H9 (cell line): ENCODE measurements around the gene OXCT1. TPM values are rescaled to one million over a fixed set of nuclear protein-coding genes. Genes with fewer than 3 reads are reported as not detected.

Experiments used
- DNase-seq: peaks from one replicate; pipeline ENCODE4 v3.0.0-alpha.2; 2017
- H2AFZ ChIP-seq: one replicate; pipeline ENCODE4 v1.6.1; 2013; ENCODE audit warnings: mild to moderate bottlenecking, low read length, control low read depth, moderate library complexity
- H2AK5ac ChIP-seq: 2 replicates; pipeline ENCODE4 v1.6.1; 2013; ENCODE audit warnings: low read length, control low read depth, mixed read lengths; ENCODE audit not compliant: insufficient read length
- H2BK120ac ChIP-seq: one replicate; pipeline ENCODE4 v1.6.1; 2013; ENCODE audit warnings: low read depth, mild to moderate bottlenecking, low read length, control low read depth, inconsistent platforms; ENCODE audit not compliant: poor library complexity, severe bottlenecking
- H2BK12ac ChIP-seq: 2 replicates; pipeline ENCODE4 v1.6.1; 2013; ENCODE audit warnings: low read length, control low read depth, mixed read lengths, low read depth; ENCODE audit not compliant: insufficient read length
- H2BK15ac ChIP-seq: 2 replicates; pipeline ENCODE4 v1.6.1; 2013; ENCODE audit warnings: low read depth, low read length, control low read depth
- H2BK20ac ChIP-seq: one replicate; pipeline ENCODE4 v1.6.1; 2013; ENCODE audit warnings: low read depth, mild to moderate bottlenecking, low read length, control low read depth, inconsistent platforms; ENCODE audit not compliant: poor library complexity, severe bottlenecking
- H2BK5ac ChIP-seq: 2 replicates; pipeline ENCODE4 v1.6.1; 2013; ENCODE audit warnings: low read length, control low read depth, mixed read lengths; ENCODE audit not compliant: insufficient read length
- H3K14ac ChIP-seq: 2 replicates; pipeline ENCODE4 v1.6.1; 2013; ENCODE audit warnings: low read length, control low read depth; ENCODE audit not compliant: insufficient read depth
- H3K18ac ChIP-seq: 2 replicates; pipeline ENCODE4 v1.6.1; 2013; ENCODE audit warnings: low read depth, mild to moderate bottlenecking, mixed read lengths, low read length, control low read depth; ENCODE audit not compliant: insufficient read length
- H3K23ac ChIP-seq: 2 replicates; pipeline ENCODE4 v1.6.1; 2013; ENCODE audit warnings: low read length, control low read depth, mixed read lengths, low read depth; ENCODE audit not compliant: insufficient read length
- H3K23me2 ChIP-seq: 2 replicates; pipeline ENCODE4 v1.6.1; 2013; ENCODE audit warnings: low read depth, mild to moderate bottlenecking, mixed read lengths, low read length, control low read depth; ENCODE audit not compliant: insufficient read length, poor library complexity, severe bottlenecking
- H3K27ac ChIP-seq: 2 replicates; pipeline ENCODE4 v1.5.1; 2013; ENCODE audit warnings: low read length, control low read depth, mixed read lengths, low read depth; ENCODE audit not compliant: insufficient read length
- H3K27me3 ChIP-seq: 2 replicates; pipeline ENCODE4 v1.6.1; 2013; ENCODE audit warnings: low read length, control low read depth, inconsistent platforms; ENCODE audit not compliant: insufficient read depth
- H3K4ac ChIP-seq: 2 replicates; pipeline ENCODE4 v1.6.1; 2013; ENCODE audit warnings: low read depth, mild to moderate bottlenecking, control low read depth, inconsistent platforms, low read length, moderate library complexity
- H3K4me1 ChIP-seq: 2 replicates; pipeline ENCODE4 v1.6.1; 2013; ENCODE audit warnings: low read length, control low read depth, inconsistent platforms; ENCODE audit not compliant: insufficient read depth
- H3K4me2 ChIP-seq: 2 replicates; pipeline ENCODE4 v1.6.1; 2013; ENCODE audit warnings: low read length, control low read depth, mixed read lengths; ENCODE audit not compliant: insufficient read length, insufficient read depth
- H3K56ac ChIP-seq: 2 replicates; pipeline ENCODE4 v1.6.1; 2013; ENCODE audit warnings: low read depth, mild to moderate bottlenecking, mixed read lengths, low read length, control low read depth; ENCODE audit not compliant: insufficient read length
- H3K79me1 ChIP-seq: 2 replicates; pipeline ENCODE4 v1.6.1; 2013; ENCODE audit warnings: low read depth, mild to moderate bottlenecking, moderate library complexity, low read length, control low read depth, inconsistent platforms; ENCODE audit not compliant: insufficient read depth, poor library complexity, severe bottlenecking
- H3K79me2 ChIP-seq: 2 replicates; pipeline ENCODE4 v1.6.1; 2013; ENCODE audit warnings: low read length, control low read depth, inconsistent platforms; ENCODE audit not compliant: insufficient read depth
- H3K9ac ChIP-seq: 2 replicates; pipeline ENCODE4 v1.6.1; 2013; ENCODE audit warnings: low read length, control low read depth, mixed read lengths; ENCODE audit not compliant: insufficient read length; ENCODE audit errors: extremely low read depth
- H3K9me3 ChIP-seq: one replicate; pipeline ENCODE4 v1.6.1; 2013; ENCODE audit warnings: low read depth, low read length, inconsistent platforms; ENCODE audit not compliant: control insufficient read depth
- H3T11ph ChIP-seq: one replicate; pipeline ENCODE4 v1.6.1; 2013; ENCODE audit warnings: mild to moderate bottlenecking, low read length, control low read depth, inconsistent platforms
- H4K20me1 ChIP-seq: one replicate; pipeline ENCODE4 v1.6.1; 2013; ENCODE audit not compliant: control insufficient read depth, insufficient read length, insufficient read depth
- H4K5ac ChIP-seq: 2 replicates; pipeline ENCODE4 v1.6.1; 2013; ENCODE audit warnings: low read depth, mild to moderate bottlenecking, mixed read lengths, low read length, control low read depth; ENCODE audit not compliant: insufficient read length
- H4K8ac ChIP-seq: replicated peaks from 2 replicates; pipeline ENCODE4 v1.6.1; 2013; ENCODE audit warnings: low read length, control low read depth, mixed read lengths, low read depth; ENCODE audit not compliant: insufficient read length
- H4K91ac ChIP-seq: 2 replicates; pipeline ENCODE4 v1.6.1; 2013; ENCODE audit warnings: low read depth, mild to moderate bottlenecking, moderate library complexity, mixed read lengths, low read length, control low read depth; ENCODE audit not compliant: insufficient read length
- H3K27ac Mint-ChIP-seq, 3 experiments: 2 replicates in 2 of 3; 3 replicates in 1 of 3; pipeline ENCODE4 v1.8.0; 2020 to 2021; ENCODE audit warnings: mixed read lengths in 3 of 3, mild to moderate bottlenecking in 1 of 3, moderate library complexity in 1 of 3
- H3K27me3 Mint-ChIP-seq: 2 replicates; pipeline ENCODE4 v1.8.0; 2021; ENCODE audit warnings: low read depth, mild to moderate bottlenecking, moderate library complexity, mixed read lengths
- H3K36me3 Mint-ChIP-seq, 3 experiments: 2 replicates in 2 of 3; 3 replicates in 1 of 3; pipeline ENCODE4 v1.8.0; 2020 to 2021; ENCODE audit warnings: low read depth in 3 of 3, mixed read lengths in 3 of 3; ENCODE audit not compliant: insufficient read depth in 1 of 3
- H3K4me1 Mint-ChIP-seq, 2 experiments: 2 replicates each; pipeline ENCODE4 v1.8.0; 2020; ENCODE audit warnings: mixed read lengths in 2 of 2
- H3K4me3 Mint-ChIP-seq, 2 experiments: 2 replicates in 1 of 2; 3 replicates in 1 of 2; pipeline ENCODE4 v1.8.0; 2020 to 2021; ENCODE audit warnings: mild to moderate bottlenecking in 2 of 2, mixed read lengths in 2 of 2, moderate library complexity in 1 of 2
- H3K9me3 Mint-ChIP-seq, 2 experiments: 2 replicates in 1 of 2; 3 replicates in 1 of 2; pipeline ENCODE4 v1.8.0; 2020; ENCODE audit warnings: mild to moderate bottlenecking in 2 of 2, mixed read lengths in 2 of 2, moderate library complexity in 1 of 2
- CTCF ChIP-seq: fragments of 200-600 bp; sonication (generic); conservative IDR thresholded peaks from 3 replicates; pipeline ENCODE4 v1.8.0; 2021; ENCODE audit warnings: antibody characterized with exemption, mild to moderate bottlenecking
- WGBS: extraction: QIAGEN DNeasy Blood & Tissue Kit; methylation state at CpG from one replicate; pipeline ENCODE4 v1.1.7; 2013; ENCODE audit warnings: missing lambda C conversion rate, low lambda C conversion rate, mixed read lengths; ENCODE audit not compliant: insufficient read length; ENCODE audit errors: extremely low coverage; 5-methylcytosine and 5-hydroxymethylcytosine counted together
- total RNA-seq: library from RNA; stranded (reverse); gene quantifications from 2 replicates; pipeline ENCODE4 v1.2.1, GENCODE V29; 2021

The OXCT1 gene
- total RNA-seq, 1 experiment from 2014 or later, result 25.6 TPM

GRCh38 chr5:41794471-41794870 lies 75.8 kb downstream of the OXCT1 start:
- H3K4me1 Mint-ChIP-seq, result peaks cover 14 to 17% of the 10 kb centered on the region in 2 experiments

More at GRCh38 chr5:41794471-41794870, 75.8 kb downstream of the OXCT1 start:
- no peak for TF ChIP-seq CTCF
- Histone ChIP-seq H3K18ac (no peak overlapping the region), H3K4me2 (no peak overlapping the region), H2BK120ac (no peak overlapping the region), H3K9me3 (no peaks in the 10 kb centered on the region), H3K79me1 (no peaks in the 10 kb centered on the region), H4K5ac (no peak overlapping the region), H2BK12ac (no peak overlapping the region), H2AK5ac (no peak overlapping the region), H4K8ac (no peak overlapping the region), H4K91ac (no peak overlapping the region), H2BK5ac (no peak overlapping the region), H3K14ac (no peak overlapping the region), H4K20me1 (no peaks in the 10 kb centered on the region), H3K4me1 (no peaks in the 10 kb centered on the region), H3K9ac (no peak overlapping the region), H2BK20ac (no peak overlapping the region), H2AFZ (no peak overlapping the region), H3T11ph (no peak overlapping the region), H3K79me2 (no peaks in the 10 kb centered on the region), H2BK15ac (no peak overlapping the region), H3K4ac (no peak overlapping the region), H3K23me2 (no peaks in the 10 kb centered on the region), H3K27ac (no peak overlapping the region), H3K23ac (no peak overlapping the region), H3K27me3 (no peaks in the 10 kb centered on the region), H3K56ac (no peak overlapping the region)
- H3K4me3 Mint-ChIP-seq, result no peak overlapping the region
- H3K36me3 Mint-ChIP-seq, result peaks cover 0 to 4% (median 0%) of the 10 kb centered on the region in 3 experiments; a peak in 2 of 7 replicates
- no peaks in the 10 kb centered on the region for H3K9me3 Mint-ChIP-seq
- no CpG with 5 or more reads among the region's 4 CpGs for WGBS
- no peak overlapping the region for H3K27ac Mint-ChIP-seq
- DNase-seq, result no peak
- no peaks in the 10 kb centered on the region for H3K27me3 Mint-ChIP-seq
